ENCODE measurements around the gene CCDC88A. TPM values are rescaled to one million over a fixed set of nuclear protein-coding genes. Genes with fewer than 3 reads are reported as not detected.
"Not testable (repeated sequence)": the region's sequence is repeated elsewhere in the genome, so short reads cannot be mapped to it uniquely, and the experiment has no call there.

Gene CCDC88A
- total RNA-seq, 2 experiments from 2014 or later, result 10.1 to 11.3 TPM

GRCh38 chr2:55282110-55282917 is 137.3 kb downstream of the CCDC88A start:
- Mint-ChIP-seq H3K9me3 (ENCODE audit: low read depth) (no peaks in the 10 kb centered on the region), H3K4me1 (peaks cover 14% of the 10 kb centered on the region), H3K27me3 (no peaks in the 10 kb centered on the region), H3K4me3 (peak overlapping the region; percentile 86), H3K36me3 (ENCODE audit: low read depth) (peaks cover 2% of the 10 kb centered on the region), H3K27ac (peak overlapping the region; percentile 94)
- intact Hi-C loops (cut with DNase I, micrococcal nuclease), result loop anchor here (1.0 to 5.0 kb wide), 7 partner anchors 13 to 725 kb away; partner anchors contain the start of genes MTIF2 (in 2 of the 2), CCDC88A (in 1 of the 2), CFAP36 (in 1 of the 2) and PPP4R3B (in 1 of the 2)
- POLR2A ChIA-PET, result no interaction called here
- CTCF ChIA-PET, result interaction anchor here (0.8 kb wide), 1 partner anchor 11 kb away, joined by 3 read pairs; no protein-coding TSS in a partner anchor
- DNase-seq, result peak; percentile 91
- ATAC-seq, result peak; percentile 99

GRCh38 chr2:55280851-55281546 is 138.7 kb downstream of the CCDC88A start:
- CTCF ChIA-PET; H3K9me3 Mint-ChIP-seq (ENCODE audit: low read depth); POLR2A ChIA-PET; H3K27me3 Mint-ChIP-seq; DNase-seq; ATAC-seq; H3K36me3 Mint-ChIP-seq (ENCODE audit: low read depth): not testable (repeated sequence)
- intact Hi-C loops (cut with DNase I, micrococcal nuclease), result loop anchor here (1.0 to 5.0 kb wide), 5 partner anchors 136 to 724 kb away; partner anchors contain the start of genes CCDC88A (in 2 of the 2), PPP4R3B (in 1 of the 2) and RTN4 (in 1 of the 2)
- Mint-ChIP-seq H3K4me1 (peaks cover 14% of the 10 kb centered on the region), H3K27ac (peak overlapping the region; percentile 94), H3K4me3 (peak overlapping the region; percentile 41)

DNA sequence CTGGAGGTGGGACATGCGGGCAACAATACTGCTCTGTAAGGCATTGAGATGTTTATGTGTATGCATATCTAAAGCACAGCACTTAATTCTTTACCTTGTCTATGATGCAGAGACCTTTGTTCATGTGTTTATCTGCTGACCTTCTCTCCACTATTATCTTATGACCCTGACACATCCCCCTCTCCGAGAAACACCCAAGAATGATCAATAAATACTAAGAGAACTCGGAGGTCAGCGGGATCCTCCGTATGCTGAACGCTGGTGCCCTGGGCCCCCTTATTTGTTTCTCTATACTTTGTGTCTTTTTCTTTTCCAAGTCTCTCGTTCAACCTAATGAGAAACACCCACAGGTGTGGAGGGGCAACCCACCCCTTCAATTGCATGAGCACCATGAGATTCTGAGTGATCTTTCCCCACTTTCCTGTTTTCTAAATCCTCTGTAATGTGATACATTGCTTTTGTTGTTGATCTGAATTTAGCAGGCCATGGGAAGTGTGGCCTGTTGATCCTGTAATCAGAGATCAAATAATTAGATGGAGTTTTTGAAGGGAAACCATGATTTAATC is 139.7 kb downstream of the CCDC88A start:
- ATAC-seq; POLR2A ChIA-PET; DNase-seq; H3K36me3 Mint-ChIP-seq (ENCODE audit: low read depth); H3K4me3 Mint-ChIP-seq; H3K27ac Mint-ChIP-seq; H3K27me3 Mint-ChIP-seq; H3K9me3 Mint-ChIP-seq (ENCODE audit: low read depth); CTCF ChIA-PET: not testable (repeated sequence)
- intact Hi-C loops (cut with DNase I, micrococcal nuclease), result loop anchor here (5.0 kb wide), 4 partner anchors 137 to 723 kb away; partner anchors contain the start of genes CCDC88A (in 1 of the 2), PPP4R3B (in 1 of the 2) and RTN4 (in 1 of the 2)
- H3K4me1 Mint-ChIP-seq, result peaks cover 14% of the 10 kb centered on the region

- DNase-seq; H3K27ac Mint-ChIP-seq; H3K9me3 Mint-ChIP-seq (ENCODE audit: low read depth); intact Hi-C loops (cut with DNase I, micrococcal nuclease); POLR2A ChIA-PET; H3K27me3 Mint-ChIP-seq; H3K4me3 Mint-ChIP-seq; H3K36me3 Mint-ChIP-seq (ENCODE audit: low read depth); ATAC-seq; CTCF ChIA-PET: not testable (repeated sequence)
- H3K4me1 Mint-ChIP-seq, result peaks cover 14% of the 10 kb centered on the region
These were observed 140.3 kb downstream of the CCDC88A start for GRCh38 chr2:55279214-55279835.

GRCh38 chr2:55277310-55277709 is 142.3 kb downstream of the CCDC88A start:
- H3K4me1 Mint-ChIP-seq, result peaks cover 5% of the 10 kb centered on the region
- H3K9me3 Mint-ChIP-seq (ENCODE audit: low read depth), result no peaks in the 10 kb centered on the region
- H3K27ac Mint-ChIP-seq, result no peak overlapping the region
- ATAC-seq (no peak), DNase-seq (no peak)
- H3K36me3 Mint-ChIP-seq (ENCODE audit: low read depth), result no peaks in the 10 kb centered on the region
- ChIA-PET CTCF (no interaction called here), POLR2A (interaction anchor here (0.6 kb wide), 1 partner anchor 119 kb away, joined by 3 read pairs; no protein-coding TSS in a partner anchor)
- no peak overlapping the region for H3K4me3 Mint-ChIP-seq
- no peaks in the 10 kb centered on the region for H3K27me3 Mint-ChIP-seq
- intact Hi-C loops (cut with DNase I, micrococcal nuclease), result no loop called here

GRCh38 chr2:55274346-55274745 is 145.3 kb downstream of the CCDC88A start:
- ATAC-seq; H3K27ac Mint-ChIP-seq; H3K4me3 Mint-ChIP-seq; H3K4me1 Mint-ChIP-seq; CTCF ChIA-PET; H3K9me3 Mint-ChIP-seq (ENCODE audit: low read depth); H3K36me3 Mint-ChIP-seq (ENCODE audit: low read depth); H3K27me3 Mint-ChIP-seq; intact Hi-C loops (cut with DNase I, micrococcal nuclease); POLR2A ChIA-PET; DNase-seq: not testable (repeated sequence)

DNA sequence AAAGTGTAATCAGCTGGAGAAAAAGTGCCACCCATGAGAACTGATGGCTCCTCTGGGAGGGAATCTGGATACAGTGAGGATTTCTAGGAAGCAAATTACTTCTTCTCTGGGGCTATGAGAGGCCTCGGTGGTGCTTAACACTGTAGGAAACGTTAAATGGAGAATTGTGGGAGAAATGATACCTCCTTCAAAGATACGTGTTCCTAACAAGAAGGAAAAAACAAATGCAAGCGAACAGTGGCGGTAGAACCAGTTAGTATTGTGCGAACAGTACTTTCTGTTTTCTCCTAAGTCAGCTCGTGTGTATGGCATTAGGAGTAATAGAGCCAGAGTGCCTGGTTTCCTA is 150.0 kb downstream of the CCDC88A start:
- peak overlapping the region; percentile 95 for H3K27ac Mint-ChIP-seq
- ATAC-seq (no peak), DNase-seq (no peak)
- peaks cover 10% of the 10 kb centered on the region for H3K4me1 Mint-ChIP-seq
- CTCF ChIA-PET, result interaction anchor here (0.8 to 1.1 kb wide), 4 partner anchors 20 to 162 kb away, joined by 3 to 5 read pairs (median 4); no protein-coding TSS in a partner anchor
- H3K9me3 Mint-ChIP-seq (ENCODE audit: low read depth), result no peaks in the 10 kb centered on the region
- intact Hi-C loops (cut with DNase I, micrococcal nuclease), result loop anchor here (1.0 to 2.0 kb wide), 11 partner anchors 13 to 423 kb away; partner anchors contain the start of genes CCDC88A (in 2 of the 2), CFAP36 (in 2 of the 2), CLHC1 (in 2 of the 2) and RPS27A (in 2 of the 2)
- peak overlapping the region; percentile 96 for H3K4me3 Mint-ChIP-seq
- H3K27me3 Mint-ChIP-seq, result no peaks in the 10 kb centered on the region
- POLR2A ChIA-PET, result interaction anchor here (0.6 kb wide), 2 partner anchors 151 to 331 kb away, joined by 3 to 9 read pairs; no protein-coding TSS in a partner anchor
- H3K36me3 Mint-ChIP-seq (ENCODE audit: low read depth), result peaks cover 10% of the 10 kb centered on the region

GRCh38 chr2:55268907-55269644 is 150.6 kb downstream of the CCDC88A start, which contains the start of gene MTIF2:
Gene MTIF2, minus strand, starts transcription at chr2:55269231. Its CDS starts 5,373 bp downstream, at chr2:55263858.
- POLR2A ChIA-PET, result interaction anchor here (0.6 kb wide), 1 partner anchor 331 kb away, joined by 9 read pairs; no protein-coding TSS in a partner anchor
- peak; percentile 95 for ATAC-seq
- Mint-ChIP-seq H3K27ac (peak within 1 kb of the TSS; percentile 95), H3K9me3 (ENCODE audit: low read depth) (no peaks in the 10 kb centered on the region), H3K36me3 (ENCODE audit: low read depth) (peaks cover 15% of the 10 kb centered on the region), H3K4me3 (peak within 1 kb of the TSS; percentile 96), H3K4me1 (peaks cover 10% of the 10 kb centered on the region), H3K27me3 (no peaks in the 10 kb centered on the region)
- intact Hi-C loops (cut with DNase I, micrococcal nuclease), result loop anchor here (1.0 to 2.0 kb wide), 11 partner anchors 13 to 424 kb away; partner anchors contain the start of genes CCDC88A (in 2 of the 2), CFAP36 (in 2 of the 2), CLHC1 (in 2 of the 2) and RPS27A (in 2 of the 2)
- CTCF ChIA-PET, result interaction anchor here (0.8 to 1.1 kb wide), 3 partner anchors 16 to 39 kb away, joined by 3 to 4 read pairs (median 3); no protein-coding TSS in a partner anchor
- DNase-seq, result peak; percentile 94

GRCh38 chr2:55268288-55268906 is 151.3 kb downstream of the CCDC88A start:
- Mint-ChIP-seq H3K27me3 (no peaks in the 10 kb centered on the region), H3K36me3 (ENCODE audit: low read depth) (peaks cover 21% of the 10 kb centered on the region), H3K9me3 (ENCODE audit: low read depth) (no peaks in the 10 kb centered on the region), H3K4me3 (peak overlapping the region; percentile 96), H3K4me1 (peaks cover 10% of the 10 kb centered on the region), H3K27ac (peak overlapping the region; percentile 95)
- no peak for ATAC-seq
- POLR2A ChIA-PET, result no interaction called here
- DNase-seq, result no peak
- CTCF ChIA-PET, result interaction anchor here (0.7 to 0.8 kb wide), 2 partner anchors 11 to 16 kb away, joined by 3 read pairs; no protein-coding TSS in a partner anchor
- intact Hi-C loops (cut with DNase I, micrococcal nuclease), result loop anchor here (2.0 kb wide), 4 partner anchors 36 to 424 kb away; partner anchors contain the start of genes CCDC88A (in 1 of the 2), CLHC1 (in 1 of the 2), PNPT1 (in 1 of the 2) and RPS27A (in 1 of the 2)
